ENCODE measurements around the gene SENP3.

GRCh38 chr17:7610641-7611040, 48.9 kb downstream of the SENP3 start:
- TF ChIP-seq POLR2A (IDR thresholded peaks at IDR 0.05) (no peak), CTCF (IDR thresholded peaks at IDR 0.05) (no peak)

Measured in Peyer's patch (tissue), 4 donors.